Measurements from ENCODE around the gene NPLOC4. TPM values are rescaled to one million over a fixed set of nuclear protein-coding genes. Genes with fewer than 3 reads are reported as not detected.
A peak's percentile ranks its signal among the peaks of the same experiment; 100 is the strongest.

NPLOC4 gene
- total and polyA plus RNA-seq, 9 of the 15 experiments (the other 6 are each of a cell fraction or from before 2014, with no cell fraction given), result 1.5 to 116 (median 64.5) TPM

GRCh38 chr17:81666092-81666341 is 29.1 kb upstream of the NPLOC4 start (continued):
- TF ChIP-seq MAX (CRISPR knock-in tag; IDR thresholded peaks at IDR 0.05) (no peak), FOXA1 (IDR thresholded peaks at IDR 0.05; ENCODE audit: borderline replicate concordance) (no peak), SAP30 (IDR thresholded peaks at IDR 0.05; ENCODE audit: borderline replicate concordance, insufficient read depth, low read depth, low read length, poor library complexity, severe bottlenecking) (peak; percentile 53), ZBTB1 (CRISPR knock-in tag; IDR thresholded peaks at IDR 0.05; ENCODE audit: borderline replicate concordance, low read depth) (0 out of 2 replicates have a peak, but pooled peaks have one; percentile 26), THAP12 (CRISPR knock-in tag; IDR thresholded peaks at IDR 0.05) (no peak), TEAD2 (tag; IDR thresholded peaks at IDR 0.05) (no peak), DDX20 (tag; IDR thresholded peaks at IDR 0.05; ENCODE audit: low read depth) (no peak), CHD1 (IDR thresholded peaks at IDR 0.05; ENCODE audit: low read length) (peak; percentile 70), RBM17 (IDR thresholded peaks at IDR 0.05; ENCODE audit: borderline replicate concordance, low read depth, low read length) (no peak), HMBOX1 (IDR thresholded peaks at IDR 0.05) (peak; percentile 54; the same call in 1 of the 2 replicates), ZNF197 (CRISPR knock-in tag; IDR thresholded peaks at IDR 0.05; ENCODE audit: low read depth) (no peak), CTBP1 (IDR thresholded peaks at IDR 0.05; ENCODE audit: borderline replicate concordance) (no peak), UBTF (IDR thresholded peaks at IDR 0.05; ENCODE audit: borderline replicate concordance in 1 of 2, low read depth in 2 of 2, low read length in 2 of 2) (peak in 1 of 2 experiments; percentile 3; a peak in 1 of 4 replicates), TAF15 (IDR thresholded peaks at IDR 0.05; ENCODE audit: low read depth, low read length) (no peak), BDP1 (IDR thresholded peaks at IDR 0.05; ENCODE audit: insufficient read depth, insufficient read length) (no peak), SRSF7 (optimal IDR thresholded peaks at IDR 0.05; ENCODE audit: low read depth, low read length) (no peak), SRSF3 (IDR thresholded peaks at IDR 0.05; ENCODE audit: insufficient read depth, low read length) (no peak), ASH1L (IDR thresholded peaks at IDR 0.05; ENCODE audit: borderline replicate concordance, low read depth, partially characterized antibody) (no peak), ZNF408 (CRISPR knock-in tag; IDR thresholded peaks at IDR 0.05; ENCODE audit: low read depth) (no peak), CREB3L1 (IDR thresholded peaks at IDR 0.05; ENCODE audit: borderline replicate concordance, low read depth) (no peak), HDGF (IDR thresholded peaks at IDR 0.05) (no peak)

Measured in K562 (cell line).